LNCaP clone FGC (cell line): ENCODE results near the gene CCDC179.

Experiments
- DNase-seq: peaks from one replicate; pipeline ENCODE4 v3.0.0-alpha.2; 2011; ENCODE audit warnings: low read depth
- H3K4me3 ChIP-seq: 2 replicates; pipeline ENCODE4 v1.5.1; 2011; ENCODE audit warnings: mild to moderate bottlenecking, low read depth, low read length, control low read depth
- TF ChIP-seq, protein P1 (sequence below): IDR thresholded peaks from 2 replicates; pipeline ENCODE4 v1.5.1; 2012; ENCODE audit warnings: mild to moderate bottlenecking; ENCODE audit not compliant: control insufficient read depth, insufficient read depth; ENCODE audit errors: extremely low read depth

The CCDC179 gene

DNA sequence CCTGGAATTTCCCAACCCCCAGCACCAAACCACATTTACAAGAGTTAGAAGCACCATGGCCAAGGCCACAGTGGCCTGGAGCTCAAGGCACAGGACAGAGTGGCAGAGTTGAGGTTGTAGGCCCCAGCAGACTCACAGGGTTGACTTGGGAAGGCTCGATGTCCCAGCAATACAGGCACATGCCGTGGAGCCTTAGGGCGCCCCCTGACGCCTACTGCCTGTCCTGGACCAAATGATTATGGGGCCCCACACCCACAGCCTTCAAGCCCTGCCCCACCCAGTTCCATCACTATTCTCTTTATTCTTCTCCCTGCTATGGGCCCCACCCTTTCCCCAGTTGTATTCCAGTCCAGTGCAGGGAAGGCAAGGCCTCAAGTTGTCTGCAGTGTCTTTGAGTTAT, at the start of gene CCDC179:
CCDC179 (minus strand) TSS at position 234 of the 400 bp plus-strand sequence; CDS start at position 181, 53 bp downstream.
- no peak for DNase-seq
- TF ChIP-seq, protein P1, sequence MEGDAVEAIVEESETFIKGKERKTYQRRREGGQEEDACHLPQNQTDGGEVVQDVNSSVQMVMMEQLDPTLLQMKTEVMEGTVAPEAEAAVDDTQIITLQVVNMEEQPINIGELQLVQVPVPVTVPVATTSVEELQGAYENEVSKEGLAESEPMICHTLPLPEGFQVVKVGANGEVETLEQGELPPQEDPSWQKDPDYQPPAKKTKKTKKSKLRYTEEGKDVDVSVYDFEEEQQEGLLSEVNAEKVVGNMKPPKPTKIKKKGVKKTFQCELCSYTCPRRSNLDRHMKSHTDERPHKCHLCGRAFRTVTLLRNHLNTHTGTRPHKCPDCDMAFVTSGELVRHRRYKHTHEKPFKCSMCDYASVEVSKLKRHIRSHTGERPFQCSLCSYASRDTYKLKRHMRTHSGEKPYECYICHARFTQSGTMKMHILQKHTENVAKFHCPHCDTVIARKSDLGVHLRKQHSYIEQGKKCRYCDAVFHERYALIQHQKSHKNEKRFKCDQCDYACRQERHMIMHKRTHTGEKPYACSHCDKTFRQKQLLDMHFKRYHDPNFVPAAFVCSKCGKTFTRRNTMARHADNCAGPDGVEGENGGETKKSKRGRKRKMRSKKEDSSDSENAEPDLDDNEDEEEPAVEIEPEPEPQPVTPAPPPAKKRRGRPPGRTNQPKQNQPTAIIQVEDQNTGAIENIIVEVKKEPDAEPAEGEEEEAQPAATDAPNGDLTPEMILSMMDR = no peak

DNA sequence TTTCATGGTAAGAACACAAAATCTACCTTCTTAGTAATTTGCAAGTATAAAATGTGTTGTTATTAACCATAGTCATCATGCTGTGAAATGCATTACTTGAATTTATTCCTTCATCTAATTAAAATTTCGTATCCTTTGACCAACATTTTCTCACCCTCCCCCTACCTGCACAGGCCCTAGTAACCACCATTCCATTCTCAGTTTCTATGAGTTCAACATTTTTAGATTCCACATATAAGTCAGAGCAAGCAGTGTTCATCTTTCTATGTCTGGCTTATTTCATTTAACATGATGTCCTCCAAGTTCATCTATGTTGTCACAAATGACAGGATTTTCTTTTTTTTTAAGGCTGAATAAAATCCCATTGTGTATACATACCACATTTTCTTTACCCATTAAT, 43.5 kb upstream of the CCDC179 start:
- H3K4me3 ChIP-seq = no peak overlapping the region
- TF ChIP-seq, protein P1 = no peak
- DNase-seq = no peak

More for the DNA sequence above, at the start of gene CCDC179:
- no peak within 1 kb of the TSS for H3K4me3 ChIP-seq

DNA sequence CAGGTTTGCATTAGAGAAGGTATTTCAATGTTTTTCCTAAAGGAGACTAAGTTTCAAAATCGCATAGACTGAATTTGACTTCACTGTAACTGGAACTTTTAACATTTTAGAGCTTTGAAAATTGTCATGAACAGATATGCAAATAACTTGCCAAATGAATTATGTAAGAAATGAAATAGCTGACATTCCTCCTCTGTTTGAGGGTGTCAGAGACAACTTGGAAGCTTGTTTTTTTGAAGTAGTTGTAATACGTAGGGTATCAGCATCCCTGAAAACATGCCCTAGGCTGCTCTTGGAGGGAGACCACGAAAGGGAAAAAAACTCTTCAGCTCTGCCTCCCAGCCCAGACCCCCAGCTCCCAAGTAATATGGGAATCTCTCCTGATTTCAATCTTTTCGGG, 41.3 kb upstream of the CCDC179 start:
- no peak overlapping the region for H3K4me3 ChIP-seq
- DNase-seq = no peak
- TF ChIP-seq, protein P1 = no peak

DNA sequence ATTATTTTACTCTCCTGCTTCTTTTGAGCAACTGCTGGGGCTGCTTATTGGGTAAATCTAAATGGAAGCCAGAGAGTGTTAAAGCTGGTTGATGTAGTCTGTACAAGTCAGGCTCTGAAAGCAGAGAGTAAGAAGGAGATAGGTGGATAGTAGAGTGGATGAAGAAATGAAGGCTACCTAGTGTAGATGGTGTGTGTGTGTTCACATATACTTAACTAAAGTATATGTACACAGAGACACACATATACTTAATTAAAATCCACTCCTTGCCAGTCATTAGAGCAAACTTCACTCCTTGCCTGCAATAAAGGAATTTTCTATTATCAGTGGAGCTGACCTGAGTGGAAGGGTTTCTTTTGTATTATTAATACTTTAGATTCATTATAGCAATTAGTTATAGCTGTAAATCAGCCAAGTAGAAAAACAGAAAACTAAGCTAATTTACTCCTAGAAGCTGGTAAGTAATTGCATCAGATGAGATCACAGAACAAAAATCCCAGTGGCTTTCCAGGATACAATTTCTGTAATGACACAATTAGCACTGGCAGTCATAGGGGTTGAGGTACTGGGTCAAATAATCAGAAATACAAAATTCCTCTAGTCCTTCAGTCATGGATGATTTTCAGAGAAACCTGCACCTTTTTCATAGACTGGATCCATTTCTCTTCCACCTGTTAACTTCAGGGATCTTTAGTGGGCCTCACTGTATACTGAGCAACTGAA, 40.7 kb upstream of the CCDC179 start:
- no peak overlapping the region for H3K4me3 ChIP-seq
- TF ChIP-seq, protein P1 = no peak
- no peak for DNase-seq

DNA sequence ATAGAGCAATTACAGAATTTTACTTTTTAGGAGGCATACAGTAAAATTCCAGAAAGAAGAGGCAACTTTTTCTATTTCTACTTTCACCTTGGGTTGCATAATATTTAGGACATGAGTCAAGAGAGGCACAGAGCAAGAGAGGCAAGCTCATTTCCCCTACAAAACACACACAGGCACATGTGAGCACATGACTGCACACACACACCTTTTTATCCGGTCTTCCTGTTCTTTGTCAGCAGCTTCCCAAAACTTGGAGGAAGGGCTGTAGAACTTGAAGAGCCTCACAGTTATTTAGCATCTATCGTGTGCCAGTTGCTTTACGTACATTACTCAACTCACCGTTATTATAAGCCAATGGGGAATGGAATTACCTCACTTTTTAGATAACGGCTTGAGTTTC, 37.8 kb upstream of the CCDC179 start:
- DNase-seq = no peak
- TF ChIP-seq, protein P1 = no peak
- no peak overlapping the region for H3K4me3 ChIP-seq

DNA sequence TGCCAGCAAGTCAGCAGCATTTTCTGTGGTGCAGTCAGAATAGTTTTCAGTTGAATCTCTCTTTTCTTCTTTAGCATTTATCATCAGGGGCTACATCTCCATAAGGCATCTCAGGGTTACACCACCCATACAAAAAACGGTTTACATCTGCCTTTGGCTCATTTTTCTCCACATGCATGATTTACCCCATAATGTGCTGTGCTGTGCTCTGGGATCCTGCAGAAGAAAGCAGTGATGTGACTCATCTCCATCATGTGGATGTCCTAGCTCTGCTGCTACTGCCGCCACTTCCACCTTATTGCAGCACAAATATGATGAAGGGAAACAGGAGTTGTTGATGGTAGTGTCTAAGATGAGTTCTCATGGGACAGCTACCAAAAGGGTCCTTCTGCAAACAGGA, 30.0 kb upstream of the CCDC179 start:
- no peak overlapping the region for H3K4me3 ChIP-seq
- TF ChIP-seq, protein P1 = no peak
- DNase-seq = no peak

DNA sequence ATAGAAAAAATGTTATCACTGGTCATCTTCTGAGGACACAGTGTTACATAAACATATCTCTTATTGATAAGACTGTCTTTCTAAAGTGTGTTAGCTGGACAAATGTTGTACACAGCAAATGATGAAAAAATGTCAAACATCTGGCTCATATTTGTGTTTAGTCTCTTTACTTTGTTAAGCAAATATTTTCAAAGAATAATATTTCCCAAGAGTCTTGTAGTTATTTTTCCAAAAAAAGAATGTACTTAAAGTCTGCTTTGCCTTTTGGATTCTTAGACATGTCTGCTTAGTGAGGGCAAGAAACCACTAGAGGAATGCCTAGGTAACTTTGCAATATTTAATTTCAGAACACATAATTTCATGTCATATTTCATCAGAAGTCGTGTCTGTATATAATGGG, 23.9 kb upstream of the CCDC179 start:
- TF ChIP-seq, protein P1 = no peak
- H3K4me3 ChIP-seq = no peak overlapping the region
- DNase-seq = peak; percentile 10
